ENCODE measurements around the gene TTLL8.
A peak's percentile ranks its signal among the peaks of the same experiment; 100 is the strongest.

Gene TTLL8

DNA sequence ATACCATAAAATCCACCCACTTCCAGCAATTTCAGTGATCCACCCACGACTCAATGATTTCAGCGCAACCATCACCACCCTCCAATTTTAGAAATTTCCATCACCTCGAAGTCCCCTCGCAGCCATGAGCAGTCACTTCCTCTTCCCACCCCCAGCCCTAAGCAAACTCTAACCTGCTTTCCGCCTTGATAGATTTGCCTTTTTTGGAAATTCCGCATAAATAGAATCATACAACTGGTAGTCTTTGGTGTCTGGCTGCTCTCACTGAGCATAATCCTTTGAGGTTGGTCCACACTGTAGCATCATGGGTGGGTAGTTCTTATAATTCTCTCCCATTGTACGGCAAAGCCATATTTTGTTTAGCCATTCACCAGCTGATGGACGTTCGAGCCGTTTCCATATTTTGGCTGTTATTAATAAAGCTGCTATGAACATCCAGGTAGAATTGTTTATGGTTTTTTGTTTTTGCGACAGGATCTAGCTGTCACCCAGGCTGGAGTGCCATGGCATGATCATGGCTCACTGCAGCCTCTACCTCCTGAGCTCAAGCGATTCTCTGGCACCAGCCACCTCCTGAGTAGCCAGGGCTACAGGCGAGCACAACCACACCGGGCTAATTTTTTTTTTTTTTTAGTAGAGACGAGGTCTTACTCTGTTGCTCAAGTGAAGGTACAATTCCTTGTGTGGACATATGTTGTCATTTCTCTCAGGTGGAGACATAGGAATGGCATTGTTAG, 81.5 kb downstream of the TTLL8 start:
- DNase-seq, result no peak

DNA sequence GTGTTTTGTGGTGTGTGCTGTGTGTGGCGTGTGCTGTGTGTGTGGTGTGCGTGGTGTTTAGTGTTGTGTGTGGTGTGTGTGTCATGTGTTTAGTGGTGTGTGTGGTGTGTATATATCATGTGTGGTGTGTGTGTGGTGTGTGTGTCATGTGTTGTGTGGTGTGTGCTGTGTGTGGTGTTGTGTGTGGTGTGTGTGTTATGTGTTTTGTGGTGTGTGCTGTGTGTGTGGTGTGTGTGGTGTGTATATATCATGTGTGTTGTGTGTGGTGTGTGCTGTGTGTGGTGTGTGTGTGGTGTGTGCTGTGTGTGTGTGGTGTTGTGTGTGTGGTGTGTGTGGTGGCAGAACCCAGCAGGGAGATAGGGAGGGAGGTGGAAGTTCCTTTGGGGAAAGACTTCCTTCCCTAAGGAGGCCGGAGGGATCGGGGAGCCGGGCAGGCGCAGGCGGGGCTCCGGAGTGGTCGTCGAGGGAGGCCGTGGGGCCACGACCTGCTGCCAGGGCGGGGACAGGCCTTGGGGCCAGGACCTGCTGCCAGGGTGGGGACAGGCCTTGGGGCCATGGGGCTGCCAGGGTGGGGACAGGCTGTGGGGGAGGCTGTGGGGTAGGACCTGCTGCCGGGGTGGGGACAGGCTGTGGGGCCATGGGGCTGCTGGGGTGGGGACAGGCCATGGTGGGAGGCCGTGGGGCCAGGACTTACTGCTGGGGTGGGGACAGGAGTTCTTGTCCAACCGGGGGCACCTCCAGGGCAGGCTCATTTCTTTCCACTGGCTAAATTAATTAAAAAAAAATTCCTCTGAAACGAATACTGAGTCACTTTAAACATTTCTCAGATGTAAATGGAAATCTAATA, 82.3 kb downstream of the TTLL8 start:
- DNase-seq, result no peak

DNA sequence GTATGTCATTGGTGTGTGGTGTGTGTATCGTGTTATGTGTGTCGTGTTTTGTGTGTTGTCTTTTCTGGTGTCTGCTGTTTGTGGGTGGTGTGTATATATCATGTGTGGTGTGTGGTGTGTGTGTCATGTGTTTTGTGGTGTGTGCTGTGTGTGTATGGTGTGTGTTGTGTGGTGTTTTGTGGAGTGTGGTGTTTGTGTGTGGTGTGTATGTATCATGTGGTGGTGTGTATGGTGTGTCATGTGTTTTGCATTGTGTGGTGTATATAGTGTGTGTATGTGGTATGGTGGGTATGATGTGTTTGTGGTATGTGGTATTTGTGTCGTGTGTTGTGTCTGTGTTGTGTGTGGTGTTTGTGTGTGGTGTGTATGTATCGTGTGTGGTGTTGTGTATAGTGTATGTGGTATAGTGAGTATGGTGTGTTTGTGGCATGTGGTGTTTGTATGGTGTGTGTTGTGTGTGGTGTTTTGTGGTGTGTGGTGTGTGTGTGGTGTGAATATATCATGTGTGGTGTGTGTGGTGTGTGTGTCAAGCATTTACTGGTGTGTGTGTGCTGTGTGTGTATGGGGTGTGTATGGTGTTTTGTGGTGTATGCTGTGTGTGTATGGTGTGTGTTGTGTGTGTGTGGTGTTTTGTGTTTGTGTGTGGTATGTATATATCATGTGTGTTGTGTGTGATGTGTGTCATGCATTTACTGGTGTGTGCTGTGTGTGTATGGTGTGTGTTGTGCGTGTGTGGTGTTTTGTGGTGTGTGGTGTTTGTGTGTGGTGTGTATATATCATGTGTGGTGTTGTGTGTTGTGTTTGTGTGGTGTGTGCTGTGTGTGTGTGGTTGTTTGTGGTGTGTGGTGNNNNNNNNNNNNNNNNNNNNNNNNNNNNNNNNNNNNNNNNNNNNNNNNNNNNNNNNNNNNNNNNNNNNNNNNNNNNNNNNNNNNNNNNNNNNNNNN, 84.8 kb downstream of the TTLL8 start:
- no peak for DNase-seq

DNA sequence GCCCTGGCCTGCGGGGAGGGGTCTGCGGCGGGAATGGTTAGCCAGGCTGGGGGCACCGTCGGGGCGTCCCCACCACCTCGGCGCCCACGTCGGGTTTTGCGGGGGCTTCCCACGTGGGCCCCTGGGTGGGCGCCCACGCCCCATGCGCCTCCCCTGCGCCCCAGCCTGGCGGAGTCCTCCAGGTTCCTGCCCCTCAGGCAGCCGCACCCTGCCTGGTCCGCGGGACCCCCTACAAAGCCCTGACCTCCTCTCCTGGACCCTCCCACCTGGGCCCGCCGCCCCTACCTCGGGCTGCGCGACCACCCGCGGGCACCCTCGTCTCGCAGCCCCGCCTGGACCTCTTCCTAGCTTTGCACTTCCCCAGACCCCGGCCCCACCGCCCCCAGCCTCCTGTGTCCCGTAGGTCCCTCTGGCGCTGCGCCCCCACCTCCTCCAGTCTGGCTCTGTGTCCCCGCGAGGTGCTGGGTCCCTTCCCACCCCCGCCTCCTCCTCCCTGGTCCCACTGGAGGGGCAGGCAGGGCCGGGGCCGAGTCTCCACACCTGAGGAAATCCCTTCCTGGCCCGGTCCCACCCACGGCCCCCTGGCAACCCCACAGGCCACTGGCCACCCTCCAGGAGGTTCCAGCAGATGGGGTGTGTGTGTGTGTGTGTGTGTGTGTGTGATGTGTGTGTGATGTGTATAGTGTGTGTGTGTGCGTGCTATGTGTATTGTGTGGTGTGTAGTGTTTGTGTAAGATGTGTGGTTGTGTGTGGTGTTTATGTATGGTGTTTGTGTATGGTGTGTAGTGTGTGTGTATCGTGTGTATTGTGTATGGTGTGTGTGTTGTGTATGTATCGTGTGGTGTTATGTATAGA, 85.7 kb downstream of the TTLL8 start:
- no peak for DNase-seq

DNA sequence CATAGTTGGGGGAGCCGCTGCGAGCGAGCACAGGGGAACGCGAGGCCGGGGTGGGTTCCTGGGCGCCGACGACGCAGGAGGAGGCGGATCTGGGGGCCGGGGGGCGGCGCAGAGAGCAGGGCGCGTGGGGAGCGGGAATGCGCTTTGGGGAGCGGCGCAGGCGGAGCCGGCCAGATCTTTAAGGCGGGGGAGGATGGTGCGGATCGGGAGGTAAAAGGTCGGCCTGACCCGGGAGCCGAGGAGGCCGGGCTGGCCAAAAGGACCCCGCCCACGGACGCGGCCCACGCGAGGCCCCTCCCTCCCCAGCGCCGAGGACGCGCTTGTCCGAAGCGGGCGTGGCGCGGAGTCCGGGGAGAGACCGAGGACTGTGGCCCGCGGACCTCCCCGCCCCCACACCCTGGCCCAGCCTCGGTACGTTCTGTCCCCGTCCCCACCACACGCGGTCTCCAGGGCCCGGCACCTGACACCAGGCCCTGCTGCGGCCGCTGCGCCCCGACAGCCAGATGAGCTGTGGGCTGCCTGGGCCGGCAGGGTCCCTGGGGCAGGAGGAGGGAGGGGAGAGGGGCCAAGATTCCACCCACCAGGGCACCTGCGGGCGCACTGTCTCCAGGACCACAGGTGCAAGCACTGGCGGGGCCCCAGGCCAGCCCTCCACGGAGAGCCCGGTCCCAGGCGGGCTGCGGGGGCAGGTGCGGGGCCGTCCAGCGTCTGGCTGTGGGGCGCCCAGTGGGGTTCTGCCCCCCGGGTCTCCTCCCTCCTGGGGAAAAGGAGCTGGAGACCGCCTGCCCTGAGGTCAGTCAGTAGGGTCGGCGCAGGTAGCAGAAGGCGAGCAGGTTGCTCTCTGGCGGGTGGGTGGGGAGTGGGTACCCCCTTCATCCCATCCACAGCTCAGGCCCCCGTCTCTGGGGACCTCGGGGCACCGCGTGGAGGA, 86.6 kb downstream of the TTLL8 start:
- DNase-seq, result no peak

DNA sequence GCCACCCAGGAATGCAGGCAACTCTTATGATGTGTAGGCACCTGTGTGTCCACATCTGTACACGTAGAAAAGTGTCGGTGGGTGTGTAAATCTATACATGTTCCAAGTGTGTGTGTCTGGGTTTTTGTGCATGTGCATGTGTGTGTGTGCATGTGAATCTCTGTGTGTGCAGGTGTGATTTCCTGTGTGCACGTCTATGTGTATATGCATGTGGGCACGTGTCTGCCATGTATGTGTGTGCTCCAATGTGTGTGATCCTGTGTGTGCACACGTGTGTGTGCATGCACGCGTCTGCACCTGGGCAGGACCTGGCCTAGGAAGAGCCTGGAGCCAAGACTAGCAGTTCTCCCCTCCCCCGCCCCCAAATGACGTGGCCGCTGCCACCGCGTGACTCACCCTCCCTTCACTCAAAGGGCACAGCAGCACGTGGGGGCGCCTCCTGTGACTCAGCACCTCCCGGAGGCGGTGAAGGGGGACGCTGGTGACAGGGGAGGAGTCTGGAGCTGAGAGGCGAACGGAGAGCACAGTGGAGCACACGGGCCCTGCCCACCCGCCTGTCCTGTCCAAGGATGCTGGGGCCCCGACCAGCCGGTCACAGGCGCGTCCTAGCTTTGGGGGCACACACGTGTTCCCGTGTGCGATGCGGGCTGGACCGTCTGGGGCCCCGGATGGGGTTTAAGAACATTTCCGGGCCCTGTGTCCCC, 87.4 kb downstream of the TTLL8 start:
- DNase-seq, result peak; percentile 93

DNA sequence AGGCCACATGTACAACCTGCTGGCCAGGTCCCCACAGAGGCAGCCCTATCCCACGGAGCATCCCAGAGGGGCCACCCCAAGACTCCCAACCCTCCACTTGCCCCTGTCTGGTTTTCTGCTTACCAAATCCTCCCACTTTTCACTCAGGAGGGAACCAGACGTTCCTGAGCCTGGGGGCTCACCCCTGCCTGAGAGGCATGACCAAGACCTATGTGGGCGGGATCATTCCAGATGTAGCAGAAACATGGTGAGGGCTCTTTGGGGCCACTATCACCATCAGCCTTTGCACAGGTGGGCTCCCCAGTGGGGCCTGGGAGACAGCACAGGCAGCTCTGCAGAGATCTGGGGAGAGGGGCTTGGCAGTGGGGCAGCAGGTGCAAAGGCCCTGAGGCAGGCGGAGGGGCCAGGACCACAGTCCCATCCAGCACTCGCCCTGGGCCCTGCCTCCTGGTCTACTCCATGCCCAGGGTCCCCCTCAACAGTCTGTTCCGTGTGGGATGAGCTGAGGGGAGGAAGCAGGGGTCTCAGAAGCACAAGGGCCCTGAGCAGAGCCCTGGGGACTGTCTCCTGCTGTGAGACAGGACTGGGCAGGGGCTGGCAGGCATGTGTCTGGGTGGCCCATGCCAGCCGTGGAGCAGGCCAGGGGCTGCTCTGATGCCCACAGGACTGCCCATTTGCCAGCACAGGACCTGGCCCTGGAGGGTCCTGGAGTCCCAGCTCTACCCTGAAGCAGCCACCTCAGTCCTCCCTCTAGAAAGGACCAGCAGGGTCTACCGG, 88.2 kb downstream of the TTLL8 start:
- DNase-seq, result no peak

DNA sequence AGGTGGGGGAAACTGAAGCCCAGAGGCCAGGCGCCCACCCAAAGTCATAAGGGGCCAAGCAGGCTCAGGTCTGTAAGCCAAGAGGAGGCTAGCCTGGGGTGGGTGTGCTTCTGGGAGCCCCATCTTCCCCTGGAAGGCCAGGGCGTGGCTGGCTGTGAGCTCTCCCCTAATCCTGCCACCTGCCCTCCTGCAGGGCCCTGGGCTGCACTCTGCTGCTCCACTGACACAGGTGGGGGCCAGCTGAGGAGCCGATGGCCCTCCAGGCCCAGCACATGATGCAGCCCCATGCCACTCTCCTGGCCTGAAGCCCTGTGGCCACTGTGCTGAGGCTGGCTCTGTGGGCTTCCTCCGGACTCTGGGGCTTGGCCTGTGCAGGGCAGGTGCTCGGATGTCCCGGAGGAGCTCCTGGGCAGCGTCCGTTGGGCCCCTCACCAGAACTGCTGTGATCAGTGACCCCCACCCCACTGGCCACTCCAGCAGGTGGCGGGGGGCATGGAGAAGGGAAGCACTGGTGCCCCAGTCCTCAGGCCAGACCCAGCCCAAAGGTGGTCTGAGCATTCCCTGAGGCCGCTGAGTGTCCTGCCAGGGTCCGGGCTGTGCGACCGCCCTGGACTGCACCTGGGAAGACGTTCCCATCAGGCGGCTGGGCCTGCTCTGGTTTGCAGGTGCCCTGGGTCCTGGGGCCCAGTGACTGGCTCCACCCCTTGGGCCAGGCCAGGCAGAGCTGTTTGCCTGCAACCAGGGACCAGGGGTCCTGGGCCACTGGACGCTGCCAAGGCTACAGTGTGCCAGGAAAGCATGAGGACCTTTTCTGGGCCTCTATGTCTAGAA, 89.1 kb downstream of the TTLL8 start:
- DNase-seq, result no peak
